GM21528 (cell line): Measurements from ENCODE around the gene MBOAT1.
"Not testable (repeated sequence)": the region's sequence is repeated elsewhere in the genome, so short reads cannot be mapped to it uniquely, and the experiment has no call there.

ENCODE experiments used
- ATAC-seq: cut with Tn5 transposase; IDR thresholded peaks from one replicate; pipeline ENCODE4 v1.9.1; 2021; ENCODE audit warnings: mild to moderate bottlenecking, moderate library complexity; ENCODE audit not compliant: unreplicated experiment, low FRiP score

Gene MBOAT1

DNA sequence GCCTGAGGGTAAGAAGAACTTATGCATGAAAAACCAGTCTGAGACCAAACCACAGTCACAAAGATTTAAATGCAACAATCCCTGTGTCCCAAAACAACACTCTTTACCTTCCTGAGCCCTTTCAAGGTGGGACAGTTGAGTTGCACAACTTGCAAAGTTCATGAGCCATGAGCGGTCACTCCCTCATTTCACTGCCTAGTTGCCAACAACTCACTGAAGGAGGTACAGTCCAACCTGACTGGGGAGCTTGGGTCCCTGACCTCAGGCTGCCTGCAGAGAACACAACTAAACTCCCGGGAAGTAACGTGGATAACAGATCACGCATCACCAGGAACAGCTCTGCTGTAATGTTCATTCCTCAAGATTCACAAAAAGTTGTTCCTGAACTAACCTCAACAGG lies 69.4 kb downstream of the MBOAT1 start:
- ATAC-seq = no peak

DNA sequence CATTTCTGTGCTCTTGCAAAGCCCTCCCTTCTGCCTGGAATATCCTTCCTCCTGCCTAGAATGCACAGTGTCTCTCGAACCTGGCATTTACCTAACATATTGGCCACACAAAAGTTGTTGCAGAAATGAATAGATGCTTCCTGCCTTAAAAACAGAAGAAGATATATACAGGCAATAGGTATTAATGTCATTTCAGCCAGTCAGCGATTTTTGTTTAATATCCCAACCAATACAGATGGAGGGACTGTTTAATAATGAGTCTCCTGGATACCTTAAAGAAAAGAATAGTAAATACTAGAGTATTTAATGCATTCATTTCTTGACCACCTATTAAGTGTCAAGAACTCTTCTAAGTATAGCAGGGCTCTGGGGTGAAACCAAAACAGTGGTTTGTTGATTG lies 70.3 kb downstream of the MBOAT1 start:
- no peak for ATAC-seq

DNA sequence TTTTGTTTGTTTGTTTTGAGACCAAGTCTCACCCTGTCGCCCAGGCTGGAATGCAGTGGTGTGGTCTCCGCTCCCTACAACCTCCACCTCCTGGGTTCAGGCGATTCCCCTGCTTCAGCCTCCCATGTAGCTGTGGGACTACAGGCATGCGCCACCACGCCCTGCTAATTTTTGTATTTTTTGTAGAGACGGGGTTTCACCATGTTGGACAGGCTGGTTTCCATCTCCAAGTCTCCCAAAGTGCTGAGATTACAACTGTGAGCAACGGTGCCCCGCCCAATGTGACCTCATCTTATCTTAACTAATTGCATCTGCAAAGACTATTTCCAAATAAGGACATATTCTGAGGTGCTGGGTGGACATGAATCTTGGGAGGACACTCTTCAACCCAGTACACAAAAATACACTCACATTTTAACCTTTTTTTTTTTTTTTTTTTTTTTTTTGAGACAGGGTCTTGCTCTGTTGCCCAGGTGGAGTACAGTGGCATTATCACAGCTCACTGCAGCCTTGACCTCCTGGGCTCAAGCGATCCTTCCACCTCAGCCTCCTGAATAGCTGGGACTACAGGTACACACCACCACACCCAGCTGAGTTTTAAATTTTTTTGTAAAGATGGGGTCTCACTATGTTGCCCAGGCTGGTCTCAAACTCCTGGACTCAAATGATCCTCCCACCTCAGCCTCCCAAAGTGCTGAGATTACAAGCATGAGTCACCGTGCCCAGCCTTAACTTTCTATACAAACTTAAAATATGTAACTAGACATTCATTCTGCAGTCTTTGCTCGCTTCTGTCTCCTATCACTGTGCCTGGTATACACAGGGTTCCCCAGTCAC lies 72.9 kb downstream of the MBOAT1 start:
- not testable (repeated sequence) for ATAC-seq

DNA sequence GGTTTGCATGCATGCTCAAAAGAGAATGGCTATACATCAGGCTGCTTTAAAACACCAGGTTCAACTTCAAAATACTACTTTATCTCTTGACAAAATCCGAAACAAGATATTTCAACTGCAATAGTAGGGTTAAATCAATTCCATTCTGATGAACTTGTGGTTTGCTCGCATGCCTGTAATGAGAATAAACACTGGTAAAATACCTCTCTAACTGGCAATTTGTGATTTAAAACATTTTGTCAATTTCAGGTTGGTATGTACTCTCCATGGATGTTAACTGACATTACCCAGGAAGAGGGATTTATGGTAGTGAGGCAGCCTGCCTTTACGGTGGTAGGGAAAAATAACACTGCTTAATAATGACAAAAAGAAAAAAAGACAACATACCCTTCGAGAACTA lies 74.4 kb downstream of the MBOAT1 start:
- ATAC-seq = no peak

DNA sequence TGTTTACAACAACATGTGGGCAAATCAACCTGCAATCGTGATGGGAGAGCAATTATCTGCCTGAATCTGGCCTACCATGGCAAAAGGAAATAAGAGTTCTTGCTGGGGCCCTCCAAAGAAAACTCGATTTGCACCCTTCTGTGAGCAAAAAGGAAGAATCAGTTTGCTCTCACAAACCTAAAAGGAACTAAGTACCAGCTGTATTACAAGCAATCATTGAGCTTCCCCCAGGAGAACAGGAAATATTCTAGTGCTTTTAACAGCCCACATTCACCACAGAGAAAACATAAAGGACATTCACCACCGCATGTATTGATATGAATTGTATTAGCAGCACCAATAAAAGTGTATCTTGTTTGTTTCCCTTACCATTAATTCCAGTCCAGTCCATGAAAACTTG lies 75.0 kb downstream of the MBOAT1 start:
- ATAC-seq = no peak

DNA sequence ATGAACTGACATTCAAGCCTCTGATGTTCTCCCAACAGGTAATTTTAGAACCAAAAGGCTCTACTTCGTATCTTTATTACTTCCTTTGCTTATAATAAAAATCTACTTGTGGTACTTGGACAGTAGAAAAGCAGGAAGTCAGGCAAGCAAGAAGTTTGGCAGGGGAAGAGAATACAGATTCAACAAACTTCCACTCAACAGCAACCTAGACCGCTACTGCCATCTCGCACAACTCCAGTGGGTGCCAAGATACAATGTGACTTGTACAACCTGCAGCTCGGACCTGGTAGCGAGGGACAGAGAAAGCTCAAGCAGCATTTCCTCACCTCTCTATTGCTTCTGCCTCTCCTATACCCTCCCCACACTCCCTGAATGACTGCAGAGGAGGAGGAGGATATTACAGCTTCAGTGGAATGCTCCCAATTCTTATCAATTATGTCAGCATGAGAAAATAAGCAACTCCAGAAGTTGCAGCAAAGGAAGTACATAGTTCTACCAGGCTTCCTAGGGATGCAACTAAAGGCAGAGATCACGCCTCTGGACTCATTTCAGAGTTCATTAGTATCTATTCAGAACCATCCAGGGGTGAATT lies 76.5 kb downstream of the MBOAT1 start:
- ATAC-seq = no peak

DNA sequence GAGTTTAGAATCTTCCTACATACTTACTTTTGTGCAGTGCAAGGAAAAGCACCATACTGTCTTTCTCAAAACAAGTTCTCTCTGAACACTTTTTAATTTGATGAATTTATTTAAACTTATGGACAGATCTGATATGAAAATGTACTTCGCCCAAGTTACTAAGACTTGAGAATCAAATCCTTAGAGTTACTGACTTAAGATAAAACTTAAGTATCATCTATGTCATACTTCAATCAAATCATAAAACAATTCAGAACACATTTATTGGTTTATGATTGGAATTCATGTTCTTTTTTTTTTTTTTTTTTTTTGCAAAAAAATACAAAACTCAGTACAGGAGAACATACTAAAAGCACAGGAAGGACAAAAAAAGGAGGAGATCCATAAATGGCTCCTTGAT lies 77.7 kb downstream of the MBOAT1 start:
- ATAC-seq = no peak

DNA sequence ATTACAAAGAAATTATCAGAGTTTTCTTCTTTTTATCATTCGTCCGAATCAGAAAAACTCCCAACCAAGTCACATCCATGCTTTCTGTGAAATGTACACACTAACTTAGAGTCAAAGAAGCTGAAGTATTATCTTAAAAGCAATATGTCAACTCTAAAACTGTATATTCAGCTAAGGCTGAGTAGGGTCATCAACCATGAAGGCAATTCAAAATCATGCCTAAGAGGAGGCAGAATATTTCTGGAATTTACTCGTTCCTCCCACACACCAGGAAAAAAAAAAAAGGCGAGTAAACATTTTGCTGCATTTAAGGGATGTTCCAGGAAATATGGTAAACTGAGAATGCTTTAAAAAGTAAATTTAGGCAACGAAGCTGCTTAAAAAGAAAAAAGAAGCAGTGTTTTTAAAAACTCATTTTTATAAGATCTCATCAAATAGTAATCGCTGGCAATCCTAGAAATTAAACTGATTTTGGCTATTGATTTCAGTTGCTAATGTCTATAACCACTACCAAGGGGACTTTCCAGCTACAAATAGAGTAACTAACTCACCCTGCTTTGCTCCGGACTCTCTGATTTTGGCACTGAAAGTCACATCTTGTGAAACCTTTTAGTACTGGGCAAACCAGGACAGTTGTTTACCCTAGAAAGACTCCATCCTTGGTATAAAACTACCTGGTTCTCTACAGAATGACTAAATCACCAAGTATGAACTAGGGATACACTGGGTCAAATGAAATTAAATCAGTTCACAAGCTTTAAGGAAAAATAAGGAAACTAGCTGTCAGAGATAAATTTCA lies 82.8 kb downstream of the MBOAT1 start:
- ATAC-seq = no peak

DNA sequence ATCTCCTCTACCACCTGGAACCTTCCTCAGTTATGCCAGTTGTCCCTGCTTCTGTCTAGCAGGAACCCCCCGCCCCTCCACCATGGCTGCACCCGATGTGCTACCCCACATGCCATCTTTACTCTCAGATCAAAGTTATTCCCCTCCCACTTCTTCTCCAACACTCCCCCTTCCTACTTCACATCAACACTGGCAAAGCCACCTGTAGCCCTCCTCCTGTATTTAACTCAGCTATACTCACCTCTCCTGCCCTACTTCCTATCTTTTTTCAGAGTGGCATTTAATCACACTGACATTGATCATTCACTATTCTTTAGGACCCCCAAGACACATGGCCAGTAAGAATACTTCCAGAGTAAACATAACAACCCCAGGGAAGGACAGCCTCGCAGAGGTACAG lies 84.3 kb downstream of the MBOAT1 start:
- ATAC-seq = no peak

DNA sequence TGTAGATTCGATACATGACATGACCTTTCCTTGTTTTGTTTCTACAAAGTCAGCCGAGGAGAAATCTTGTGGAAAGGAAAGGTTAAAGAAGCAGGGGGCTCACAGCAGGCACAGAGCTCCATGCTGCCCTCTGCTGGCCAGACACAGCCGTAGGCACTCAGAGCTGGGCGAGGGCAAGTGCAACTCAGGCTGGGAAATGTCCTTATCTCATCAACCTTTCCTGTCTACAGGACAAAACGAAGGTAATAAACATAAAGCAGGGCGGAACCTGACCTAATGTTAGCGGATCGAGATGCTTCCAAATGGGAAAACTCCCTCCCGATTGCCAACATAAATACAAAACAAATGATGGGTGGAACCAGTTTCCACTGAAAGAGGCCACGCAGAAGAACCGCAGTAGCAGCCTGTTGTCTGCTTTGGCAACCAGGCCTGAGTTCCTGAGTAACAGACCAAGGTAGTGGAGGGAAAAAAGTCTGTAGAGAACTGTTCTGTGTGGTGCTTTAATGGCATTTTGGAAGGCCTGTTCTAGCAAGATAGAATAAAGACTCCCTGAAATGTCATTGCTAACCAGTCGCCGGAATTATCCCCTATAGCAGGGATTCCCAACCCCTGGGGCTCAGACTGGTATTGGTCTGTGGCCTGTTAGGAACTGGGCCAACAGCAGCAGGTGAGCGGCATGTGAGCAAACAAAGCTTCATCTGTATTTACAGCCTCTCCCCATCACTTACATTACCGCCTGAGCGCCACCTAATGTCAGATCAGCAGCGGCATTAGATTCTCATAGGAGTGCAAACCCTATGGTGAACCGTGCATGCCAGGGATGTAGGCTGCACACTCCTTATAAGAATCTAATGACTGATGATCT lies 85.2 kb downstream of the MBOAT1 start:
- ATAC-seq = peak; percentile 84

DNA sequence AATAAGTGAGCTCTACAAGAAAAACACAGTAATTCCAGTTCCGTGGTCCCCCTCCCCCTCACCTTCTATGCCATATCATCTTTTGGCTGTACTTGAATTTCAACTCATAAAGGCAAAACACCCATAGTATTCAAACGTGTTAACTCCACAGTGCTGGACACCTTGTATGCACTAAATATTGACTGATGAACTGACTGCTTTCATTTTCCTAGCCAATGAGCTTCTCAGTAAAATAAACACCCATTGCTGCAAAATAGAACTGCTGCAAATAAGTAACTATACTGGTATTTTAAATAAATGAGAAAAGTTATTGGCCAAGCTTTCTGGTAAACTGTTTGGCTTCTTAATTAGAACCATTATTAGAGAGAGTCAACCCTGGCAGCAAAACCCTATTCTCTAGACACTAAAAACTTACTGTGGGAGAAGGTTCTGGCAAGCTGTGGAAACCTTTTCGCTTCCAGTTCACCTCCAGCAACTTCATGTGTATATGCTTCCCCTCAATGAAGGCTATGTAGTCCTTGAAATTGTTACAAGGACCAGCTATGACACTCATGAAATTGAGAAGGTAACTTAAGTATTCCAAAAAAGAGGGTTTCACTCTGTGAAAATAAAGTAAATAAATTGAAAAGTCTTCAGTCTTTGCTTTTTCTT lies 86.0 kb downstream of the MBOAT1 start:
- ATAC-seq = no peak

DNA sequence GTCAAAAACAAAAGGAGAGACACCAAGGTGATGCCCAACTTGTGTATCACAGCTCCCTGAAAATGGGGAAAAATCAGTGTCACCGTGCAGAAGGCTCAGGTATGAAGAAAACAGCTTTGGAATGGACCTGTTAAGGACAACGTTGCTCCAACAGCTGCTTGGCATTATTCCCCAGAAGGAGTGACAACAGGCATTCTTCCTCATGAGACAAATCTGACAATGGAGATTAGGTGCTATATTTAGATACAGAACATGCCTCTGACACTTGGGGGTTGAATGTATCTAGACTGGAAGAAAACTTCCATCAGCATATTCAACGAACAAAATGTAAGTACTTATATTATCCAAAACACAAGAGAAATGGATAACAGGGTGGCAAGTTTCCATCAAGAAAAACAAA lies 87.7 kb downstream of the MBOAT1 start:
- ATAC-seq = no peak

DNA sequence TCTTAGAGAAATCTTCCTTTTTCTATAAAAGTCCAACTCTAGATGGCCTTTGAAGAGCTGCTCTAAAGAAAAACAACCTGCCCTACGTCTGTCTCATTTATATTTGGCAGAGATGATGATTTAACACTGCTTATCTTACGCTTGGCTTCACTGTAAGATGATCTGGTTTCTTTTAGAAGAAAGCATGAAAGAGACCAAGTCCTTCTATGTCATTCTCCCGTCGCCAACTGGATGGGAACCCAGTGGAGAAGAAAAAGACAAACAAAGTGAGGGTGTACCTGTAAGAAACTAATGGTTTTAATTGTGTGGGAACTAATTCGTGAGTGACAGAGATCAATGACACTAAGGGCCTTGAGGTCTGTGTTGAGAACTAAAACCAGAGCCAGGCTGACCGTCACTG lies 92.8 kb downstream of the MBOAT1 start:
- no peak for ATAC-seq

DNA sequence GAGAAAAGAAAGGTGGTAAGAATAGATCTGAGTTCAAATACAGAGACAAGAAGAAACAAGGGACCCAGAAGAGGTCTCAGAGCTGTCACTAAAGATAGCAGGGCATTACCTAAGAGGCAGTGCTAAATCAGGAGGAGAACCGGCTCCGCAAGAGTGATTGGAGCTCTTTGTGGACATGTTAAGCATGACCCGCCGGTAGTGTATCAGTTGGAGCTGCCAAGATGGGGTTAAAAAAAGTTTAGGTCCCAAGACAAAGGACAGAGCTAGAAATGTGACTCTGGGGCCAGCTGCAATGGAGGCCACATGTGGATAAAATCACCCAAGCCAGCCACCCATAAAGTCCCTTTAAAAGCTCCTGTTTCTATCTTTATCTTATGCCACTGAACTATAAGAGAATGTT lies 93.4 kb downstream of the MBOAT1 start:
- ATAC-seq = no peak

DNA sequence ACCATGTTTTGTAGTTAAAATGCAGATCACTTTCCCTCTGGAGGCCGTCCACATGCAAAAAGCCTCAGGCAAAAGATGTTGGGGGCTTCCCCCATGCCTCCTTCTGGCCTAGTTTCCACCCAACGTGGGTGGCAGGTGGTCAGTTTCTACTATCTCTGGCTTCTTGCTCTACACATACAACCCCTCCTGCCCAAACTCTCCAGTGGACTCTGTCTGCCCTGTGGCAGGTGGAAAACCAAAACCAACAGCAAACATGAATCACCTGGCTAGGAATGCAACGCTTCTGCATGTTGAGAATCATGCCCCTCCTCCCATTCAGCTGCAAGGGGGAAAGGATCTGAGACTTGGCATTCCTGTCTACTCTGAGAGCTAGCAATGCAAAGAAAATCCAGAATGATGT lies 94.8 kb downstream of the MBOAT1 start:
- ATAC-seq = no peak

DNA sequence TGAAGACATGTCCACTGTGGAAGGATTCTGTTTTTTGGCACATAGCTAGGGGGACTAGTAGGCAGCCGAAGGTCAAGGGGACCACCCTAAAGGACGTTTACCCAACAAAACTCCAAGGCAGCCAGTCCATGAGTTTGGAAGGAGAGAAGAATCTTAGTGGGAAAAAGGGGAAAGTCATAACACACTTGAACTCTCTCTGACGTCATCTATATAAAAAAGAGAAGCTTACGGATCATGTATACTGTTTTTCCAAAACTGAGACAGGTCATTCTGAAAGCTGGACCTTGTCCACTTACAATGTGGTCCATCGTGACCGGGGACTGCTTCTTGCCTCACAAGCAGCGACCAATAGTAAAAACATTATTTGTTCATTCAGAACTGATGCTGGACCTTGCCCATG lies 95.5 kb downstream of the MBOAT1 start:
- ATAC-seq = no peak

DNA sequence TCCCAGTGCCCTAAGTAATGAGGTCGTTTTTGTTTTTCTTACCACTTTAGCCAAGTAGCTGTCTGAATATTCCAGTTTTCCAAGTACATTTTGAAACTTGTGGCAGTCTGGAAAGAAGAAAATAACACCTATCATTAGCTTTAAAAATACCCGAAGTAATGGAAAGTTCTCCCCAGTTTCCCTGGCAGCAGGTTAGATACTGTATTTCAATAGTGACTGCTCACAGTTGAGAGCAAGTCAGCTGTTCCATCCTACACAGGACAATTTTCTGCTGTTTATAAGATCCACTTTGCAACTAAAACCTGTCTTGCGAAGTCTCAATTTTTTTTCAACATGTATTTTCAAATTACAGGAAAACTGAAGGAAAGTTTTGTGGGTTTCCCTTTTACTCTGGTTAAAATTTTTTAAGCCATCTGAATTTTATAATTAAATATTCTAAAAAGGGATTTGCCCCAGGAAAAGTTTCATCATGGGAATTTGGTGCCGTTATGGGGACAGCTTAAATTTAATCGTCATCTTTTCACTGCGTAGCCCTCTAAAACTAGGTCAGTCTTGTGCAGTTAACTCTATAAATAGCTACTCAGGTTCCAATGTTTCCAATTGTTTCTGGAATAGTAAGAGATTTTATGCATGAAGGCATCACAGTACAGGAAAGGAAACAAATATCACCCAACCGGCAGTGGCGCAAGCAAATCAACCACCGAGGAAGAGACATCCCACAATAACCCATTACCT lies 96.9 kb downstream of the MBOAT1 start:
- no peak for ATAC-seq

DNA sequence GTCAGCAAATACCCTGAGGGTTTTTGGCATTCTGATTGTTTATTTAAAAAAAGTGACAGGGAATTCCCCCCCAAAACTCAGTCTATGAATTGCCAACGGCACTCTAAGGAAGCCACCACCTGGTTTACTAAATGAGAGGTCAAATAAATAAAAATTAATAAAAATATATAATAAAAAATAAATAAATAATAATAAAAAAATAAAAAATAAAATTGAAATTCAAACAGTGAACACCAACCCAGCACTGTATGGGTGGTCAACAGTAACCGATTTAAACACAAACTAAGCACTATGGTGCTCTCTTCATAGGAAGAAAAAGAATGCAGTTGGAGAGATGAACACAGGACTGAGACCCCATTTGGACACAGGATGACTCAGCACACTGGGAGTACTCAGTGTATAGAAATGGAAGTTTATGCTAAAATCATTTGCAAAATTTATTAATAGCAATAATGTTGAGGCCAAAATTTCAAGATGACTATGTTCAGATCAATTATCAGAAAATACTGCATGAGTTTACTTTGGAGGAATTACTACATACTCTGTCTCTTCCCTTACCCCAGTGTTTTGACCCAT lies 98.5 kb downstream of the MBOAT1 start:
- ATAC-seq = no peak

DNA sequence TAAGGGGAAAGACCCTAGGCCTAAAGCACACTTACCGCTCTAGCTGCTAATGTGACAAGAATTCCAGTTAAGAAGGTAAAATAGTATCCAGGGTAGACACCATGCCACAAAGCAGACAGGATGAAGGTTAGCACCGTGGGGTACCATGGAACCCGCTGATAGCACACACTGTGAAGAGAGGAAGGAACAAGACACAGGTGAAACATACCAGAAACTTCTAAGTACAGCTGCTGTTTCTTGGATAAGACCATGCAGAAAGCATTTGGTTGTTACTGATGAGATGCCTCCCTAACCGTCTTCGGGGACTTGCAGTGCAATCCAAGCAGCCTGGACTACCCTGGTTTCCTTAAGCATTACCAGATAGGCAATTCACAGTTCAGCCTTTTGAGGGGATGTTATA lies 99.4 kb downstream of the MBOAT1 start:
- no peak for ATAC-seq
